Caco-2 (cell line): Measurements from ENCODE around the gene TNP1. TPM values are rescaled to one million over a fixed set of nuclear protein-coding genes. Genes with fewer than 3 reads are reported as not detected.

Experiments used
- BruUV-seq: library from RNA; stranded (reverse); fragments of 400-500 nt; replicated peaks from 2 replicates; lab custom pipeline; 2021; lab: Mats Ljungman, UMichigan
- CTCF ChIA-PET: fragments of 300-600 bp; sonication (Branson Sonifier 250); formaldehyde crosslinking; loops from one replicate; lab custom pipeline; 2022; ENCODE audit warnings: antibody characterized with exemption; lab: Charles Lee
- POLR2A ChIA-PET: fragments of 300-600 bp; sonication (Branson Sonifier 250); formaldehyde crosslinking; loops from one replicate; lab custom pipeline; 2022; ENCODE audit warnings: antibody characterized with exemption; lab: Charles Lee
- DNase-seq, 2 experiments: peaks; one replicate each; pipeline versions ENCODE4 v3.0.0 to v3.0.0-alpha.2; 2020 to 2022
- H3K27me3 ChIP-seq: replicated peaks from 2 replicates; pipeline ENCODE4 v1.6.0; 2011; ENCODE audit warnings: low read length; ENCODE audit not compliant: control insufficient read depth, insufficient read depth
- H3K36me3 ChIP-seq: 2 replicates; pipeline ENCODE4 v1.5.1; 2011; ENCODE audit warnings: low read length; ENCODE audit not compliant: control insufficient read depth, insufficient read depth
- H3K4me1 ChIP-seq: fragments of 250-450 bp; sonication (Bioruptor Pico); 2 replicates; pipeline ENCODE4 v1.5.1; 2020; ENCODE audit warnings: mild to moderate bottlenecking
- H3K4me3 ChIP-seq: 2 replicates; pipeline ENCODE4 v1.5.1; 2011; ENCODE audit warnings: low read depth, mild to moderate bottlenecking, control low read depth, low read length
- H3K9me3 ChIP-seq: fragments of 250-450 bp; sonication (Bioruptor Pico); 2 replicates; pipeline ENCODE4 v1.5.1; 2020; ENCODE audit warnings: mild to moderate bottlenecking, moderate library complexity
- H3K27ac Mint-ChIP-seq: one replicate; pipeline ENCODE4 v1.8.0; 2022; ENCODE audit warnings: mixed read lengths; ENCODE audit not compliant: unreplicated experiment
- H3K27me3 Mint-ChIP-seq: one replicate; pipeline ENCODE4 v1.8.0; 2022; ENCODE audit warnings: mixed read lengths; ENCODE audit not compliant: insufficient read depth, unreplicated experiment
- H3K36me3 Mint-ChIP-seq: one replicate; pipeline ENCODE4 v1.8.0; 2022; ENCODE audit warnings: mild to moderate bottlenecking, mixed read lengths; ENCODE audit not compliant: insufficient read depth, unreplicated experiment
- H3K4me1 Mint-ChIP-seq: one replicate; pipeline ENCODE4 v1.8.0; 2022; ENCODE audit warnings: low read depth, mixed read lengths; ENCODE audit not compliant: unreplicated experiment
- H3K4me3 Mint-ChIP-seq: one replicate; pipeline ENCODE4 v1.8.0; 2022; ENCODE audit warnings: mild to moderate bottlenecking, moderate library complexity, mixed read lengths; ENCODE audit not compliant: unreplicated experiment
- H3K9me3 Mint-ChIP-seq: one replicate; pipeline ENCODE4 v1.8.0; 2022; ENCODE audit warnings: mixed read lengths; ENCODE audit not compliant: unreplicated experiment
- CTCF ChIP-seq, 2 experiments: fragments of 200-600 bp in 1 of 2; IDR thresholded peaks; 1 replicate in 1 of 2; 2 replicates in 1 of 2; pipeline versions ENCODE4 v1.5.1 to v1.8.0; 2011 to 2022; ENCODE audit warnings: antibody characterized with exemption in 1 of 2, control low read depth in 1 of 2, inconsistent platforms in 1 of 2, low read depth in 1 of 2, low read length in 1 of 2, mild to moderate bottlenecking in 1 of 2, moderate library complexity in 1 of 2; ENCODE audit not compliant: insufficient read depth in 1 of 2, severe bottlenecking in 1 of 2, unreplicated experiment in 1 of 2
- intact Hi-C: fragments of 100-400 bp; cut with micrococcal nuclease; formaldehyde crosslinking; loops from one replicate; pipeline ENCODE4 v1.10.0; 2022; ENCODE audit not compliant: unreplicated experiment
- total RNA-seq: library from RNA; stranded (reverse); gene quantifications from 2 replicates; pipeline ENCODE4 v1.2.3, GENCODE V29; 2022

Gene TNP1
- total RNA-seq, 1 experiment from 2014 or later = not detected

GRCh38 chr2:216855079-216855478 is 4.8 kb downstream of the TNP1 start:
- DNase-seq = no peak
- no peak overlapping the region for H3K4me3 ChIP-seq
- Mint-ChIP-seq H3K4me1 (peaks cover 60% of the 10 kb centered on the region), H3K36me3 (no peaks in the 10 kb centered on the region), H3K27me3 (no peaks in the 10 kb centered on the region), H3K4me3 (no peak overlapping the region), H3K27ac (no peak overlapping the region), H3K9me3 (peaks cover 10% of the 10 kb centered on the region)
- ChIA-PET POLR2A (no interaction called here), CTCF (interaction anchor here (1.2 kb wide), 1 partner anchor 31 kb away, joined by 3 read pairs; no protein-coding TSS in a partner anchor)
- no TSS peak for BruUV-seq
- no peak for TF ChIP-seq CTCF (IDR thresholded peaks at IDR 0.05; ENCODE audit: insufficient read depth in 1 of 2, low read depth in 1 of 2, low read length in 1 of 2, severe bottlenecking in 1 of 2, unreplicated experiment in 1 of 2)
- intact Hi-C loops = loop anchor here (10.0 kb wide), 1 partner anchor 80 kb away; no protein-coding TSS in a partner anchor
- H3K4me1 ChIP-seq = peaks cover 51% of the 10 kb centered on the region
- H3K27me3 ChIP-seq = no peaks in the 10 kb centered on the region
- H3K9me3 ChIP-seq = no peaks in the 10 kb centered on the region
- no peaks in the 10 kb centered on the region for H3K36me3 ChIP-seq

GRCh38 chr2:216851486-216852090 is 8.3 kb downstream of the TNP1 start:
- CTCF ChIA-PET = no interaction called here
- intact Hi-C loops = loop anchor here (10.0 kb wide), 1 partner anchor 77 kb away; no protein-coding TSS in a partner anchor
- no peak overlapping the region for H3K4me3 Mint-ChIP-seq

More at GRCh38 chr2:216851486-216852090, 8.3 kb downstream of the TNP1 start:
- no TSS peak for BruUV-seq
- Histone ChIP-seq H3K36me3 (no peaks in the 10 kb centered on the region), H3K9me3 (no peaks in the 10 kb centered on the region), H3K4me1 (peaks cover 33% of the 10 kb centered on the region), H3K27me3 (no peaks in the 10 kb centered on the region), H3K4me3 (no peak overlapping the region)
- Mint-ChIP-seq H3K36me3 (no peaks in the 10 kb centered on the region), H3K9me3 (peaks cover 9% of the 10 kb centered on the region), H3K27me3 (no peaks in the 10 kb centered on the region), H3K4me1 (peaks cover 31% of the 10 kb centered on the region), H3K27ac (no peak overlapping the region)
- no peak for TF ChIP-seq CTCF (IDR thresholded peaks at IDR 0.05; ENCODE audit: insufficient read depth in 1 of 2, low read depth in 1 of 2, low read length in 1 of 2, severe bottlenecking in 1 of 2, unreplicated experiment in 1 of 2)
- no peak for DNase-seq
- POLR2A ChIA-PET = no interaction called here
